HG03066 (cell line): ENCODE data around the gene CELA2B.
"Not testable (repeated sequence)": the region's sequence is repeated elsewhere in the genome, so short reads cannot be mapped to it uniquely, and the experiment has no call there.

Source experiments
- ATAC-seq: cut with Tn5 transposase; IDR thresholded peaks from one replicate; pipeline ENCODE4 v1.9.1; 2021; ENCODE audit warnings: low read depth; ENCODE audit not compliant: unreplicated experiment

The CELA2B gene

GRCh38 chr1:15444468-15445389, 31.2 kb upstream of the CELA2B start:
- no peak for ATAC-seq

DNA sequence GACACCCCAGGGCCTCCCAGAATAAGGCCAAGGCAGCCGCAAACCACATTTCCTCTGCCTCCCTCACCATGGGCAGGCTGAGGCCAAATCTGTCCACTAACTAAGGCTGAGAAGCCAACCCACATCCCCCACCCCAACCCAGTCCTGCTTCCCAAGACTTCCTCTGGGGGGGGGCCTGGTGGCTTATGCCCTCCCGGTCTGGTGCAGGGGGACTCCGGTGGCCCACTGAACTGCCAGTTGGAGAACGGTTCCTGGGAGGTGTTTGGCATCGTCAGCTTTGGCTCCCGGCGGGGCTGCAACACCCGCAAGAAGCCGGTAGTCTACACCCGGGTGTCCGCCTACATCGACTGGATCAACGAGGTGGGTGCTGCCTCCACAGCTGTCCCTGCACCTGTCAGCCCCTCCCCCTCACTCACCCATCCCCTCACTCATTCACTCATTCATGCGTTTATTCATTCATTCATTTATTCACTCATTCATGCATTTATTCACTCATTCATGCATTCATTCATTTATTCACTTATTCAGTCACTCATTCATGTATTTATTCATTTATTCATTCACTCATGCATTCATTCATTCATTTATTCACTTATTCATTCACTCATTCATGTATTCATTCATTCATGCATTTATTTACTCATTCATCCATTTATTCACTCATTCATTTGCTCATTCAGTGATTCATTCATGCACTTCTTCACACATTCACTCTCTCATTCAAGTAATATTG, 30.3 kb upstream of the CELA2B start:
- ATAC-seq = no peak

GRCh38 chr1:15446212-15446611, 29.7 kb upstream of the CELA2B start:
- ATAC-seq = no peak

GRCh38 chr1:15448877-15449462, 26.9 kb upstream of the CELA2B start:
- ATAC-seq = no peak

DNA sequence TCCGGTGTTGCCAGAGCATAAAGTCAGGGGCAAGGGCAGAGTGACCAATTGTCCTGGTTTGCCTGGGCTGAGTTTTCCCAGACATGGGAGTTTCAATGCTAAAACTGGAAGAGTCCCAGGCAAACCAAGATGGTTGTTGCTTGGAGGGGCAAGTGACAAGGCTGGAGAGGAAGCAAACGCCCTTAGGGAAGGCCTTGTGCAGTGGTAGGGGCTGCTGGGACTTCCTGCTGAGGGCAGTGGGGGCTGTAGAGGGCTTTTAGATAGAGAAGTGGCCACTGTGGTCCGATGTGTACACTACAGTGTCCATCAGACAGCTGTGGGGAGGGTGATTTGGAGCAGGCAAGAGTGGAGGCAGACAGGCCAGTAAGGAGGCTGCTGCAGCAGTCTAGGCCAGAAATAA, 26.3 kb upstream of the CELA2B start:
- no peak for ATAC-seq

DNA sequence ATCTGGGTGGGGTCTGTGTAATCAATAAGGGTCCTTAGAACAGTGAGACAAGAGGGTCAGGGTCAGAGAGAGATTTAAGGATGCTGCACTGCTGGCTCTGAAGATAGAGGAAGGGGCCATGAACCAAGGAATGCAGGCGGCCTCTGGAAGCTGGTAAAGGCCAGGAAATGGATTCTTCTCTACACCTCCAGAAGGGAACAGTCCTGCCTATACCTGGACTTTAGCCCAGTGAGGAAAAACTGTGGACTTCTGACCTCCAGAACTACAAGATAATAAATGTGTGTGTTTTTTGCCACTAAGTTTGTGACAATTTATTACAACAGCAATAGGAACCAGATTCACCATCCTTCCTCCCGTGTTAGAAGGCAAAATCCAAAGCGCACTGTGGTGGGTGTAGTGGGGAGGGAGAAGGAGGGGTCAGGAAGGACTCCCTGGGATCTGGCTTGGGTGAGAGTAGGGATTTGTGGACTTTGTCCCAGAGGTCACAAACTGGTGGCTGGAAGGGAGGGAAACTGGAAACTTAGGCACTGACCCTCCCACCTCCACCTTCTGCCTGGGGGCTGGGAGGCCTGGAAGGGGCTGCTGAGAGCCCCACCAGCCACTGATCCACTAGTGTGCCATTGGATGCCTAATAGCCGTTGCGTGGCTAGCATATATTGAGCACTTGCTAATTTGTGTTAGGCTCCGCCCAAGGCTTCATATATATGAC, 24.7 kb upstream of the CELA2B start:
- no peak for ATAC-seq

DNA sequence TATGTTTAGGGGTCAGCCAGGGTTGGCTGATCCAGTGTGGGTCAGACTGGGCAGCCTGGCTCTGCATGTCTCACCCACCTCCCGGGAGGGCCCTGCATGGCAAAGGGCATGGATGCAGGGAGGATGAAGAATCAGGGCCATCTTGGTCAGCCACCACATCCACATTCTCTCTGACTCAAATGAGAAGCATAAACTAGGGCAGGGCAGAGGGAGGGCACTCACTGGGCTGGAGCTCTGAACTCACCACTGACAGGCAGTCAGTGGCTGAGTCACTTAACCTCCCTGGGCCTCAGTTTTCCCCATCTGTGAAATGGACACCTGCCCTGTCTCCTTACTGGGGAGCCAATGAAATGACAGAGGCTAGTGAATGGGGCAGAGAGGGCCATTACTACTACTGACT, 23.7 kb upstream of the CELA2B start:
- no peak for ATAC-seq

DNA sequence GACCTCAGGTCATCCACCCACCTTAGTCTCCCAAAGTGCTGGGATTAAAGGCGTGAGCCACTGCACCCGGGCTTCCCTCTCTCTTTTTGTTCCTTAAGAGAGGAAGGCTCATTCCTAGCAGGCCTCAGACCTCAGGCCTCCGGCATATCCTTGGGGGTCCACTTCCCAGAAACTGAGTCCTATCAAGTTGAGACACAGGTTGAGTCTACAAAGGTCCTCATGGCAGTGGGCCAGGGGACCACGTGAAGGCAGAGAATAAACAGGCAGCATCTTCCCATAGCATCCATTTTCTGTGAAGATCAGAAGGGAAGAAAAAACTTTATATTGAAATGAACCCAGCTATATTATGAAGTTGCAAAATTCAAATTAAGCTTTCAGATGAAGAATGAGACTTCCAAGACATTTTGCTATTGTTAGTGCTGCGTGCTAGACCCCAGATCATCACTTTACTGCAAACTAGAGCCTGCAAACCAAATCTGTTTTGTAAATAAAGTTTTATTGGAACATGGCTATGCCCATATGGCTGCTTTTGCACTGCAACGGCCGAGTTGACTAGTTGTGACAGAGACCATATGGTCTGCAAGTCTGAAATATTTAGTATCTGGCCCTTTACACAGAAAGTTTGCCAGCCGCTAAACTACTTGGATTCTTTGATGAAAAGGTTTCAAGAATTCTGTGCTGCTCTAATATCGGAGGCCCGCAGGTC, 22.9 kb upstream of the CELA2B start:
- ATAC-seq = no peak

DNA sequence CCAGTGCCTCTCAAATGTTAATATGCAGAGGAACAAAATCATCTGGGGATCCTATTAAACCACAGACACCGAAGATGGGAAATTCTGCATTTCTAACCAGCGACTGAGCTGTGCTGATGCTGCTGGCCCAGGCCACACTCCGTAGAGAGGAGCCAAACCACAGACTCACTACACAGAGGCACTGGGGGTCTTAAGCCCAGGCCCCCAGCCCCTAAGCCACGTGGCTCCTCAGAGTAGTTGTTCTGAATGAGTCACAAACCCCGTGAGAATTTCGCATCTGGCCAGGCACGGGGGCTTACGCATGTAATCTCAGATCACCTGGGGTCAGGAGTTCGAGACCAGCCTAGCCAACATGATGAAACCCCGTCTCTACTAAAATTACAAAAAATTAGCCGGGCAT, 22.2 kb upstream of the CELA2B start:
- ATAC-seq = no peak

DNA sequence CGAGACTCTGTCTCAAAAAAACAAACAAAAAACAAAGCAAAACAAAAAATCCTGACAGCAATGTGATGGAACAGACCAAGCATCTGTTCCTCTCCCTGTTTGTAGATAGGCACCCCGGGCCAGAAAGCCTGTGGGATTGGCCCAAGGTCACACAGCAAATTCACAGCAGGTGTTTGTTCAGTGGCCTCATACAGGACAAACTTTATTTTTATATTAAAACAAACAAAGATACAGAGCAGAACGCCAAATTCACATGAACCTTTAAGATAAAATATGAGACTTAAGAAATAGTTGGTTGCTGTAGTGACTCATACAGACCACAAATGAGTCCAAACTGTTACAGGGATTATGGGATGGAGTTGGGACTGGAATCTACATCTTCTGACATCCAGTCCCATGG, 21.6 kb upstream of the CELA2B start:
- no peak for ATAC-seq

DNA sequence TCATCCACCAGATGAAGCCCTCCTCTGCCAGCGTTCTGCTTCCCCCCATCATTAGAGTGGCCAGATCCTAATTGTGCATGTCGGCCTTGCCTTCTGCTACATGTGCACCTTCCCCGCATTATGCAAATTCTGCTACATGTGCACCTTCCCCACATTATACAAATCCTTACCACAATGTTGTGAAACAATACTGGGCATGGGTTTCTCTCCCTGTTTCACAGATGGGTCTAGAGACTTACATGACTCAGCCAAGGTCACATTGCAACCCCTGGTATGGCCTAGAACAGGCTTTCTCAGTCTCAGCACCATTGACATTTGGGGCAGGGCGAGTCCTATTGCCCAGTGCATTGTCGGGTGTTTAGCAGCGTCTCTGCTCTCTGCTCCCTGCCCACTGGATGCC, 20.4 kb upstream of the CELA2B start:
- no peak for ATAC-seq

DNA sequence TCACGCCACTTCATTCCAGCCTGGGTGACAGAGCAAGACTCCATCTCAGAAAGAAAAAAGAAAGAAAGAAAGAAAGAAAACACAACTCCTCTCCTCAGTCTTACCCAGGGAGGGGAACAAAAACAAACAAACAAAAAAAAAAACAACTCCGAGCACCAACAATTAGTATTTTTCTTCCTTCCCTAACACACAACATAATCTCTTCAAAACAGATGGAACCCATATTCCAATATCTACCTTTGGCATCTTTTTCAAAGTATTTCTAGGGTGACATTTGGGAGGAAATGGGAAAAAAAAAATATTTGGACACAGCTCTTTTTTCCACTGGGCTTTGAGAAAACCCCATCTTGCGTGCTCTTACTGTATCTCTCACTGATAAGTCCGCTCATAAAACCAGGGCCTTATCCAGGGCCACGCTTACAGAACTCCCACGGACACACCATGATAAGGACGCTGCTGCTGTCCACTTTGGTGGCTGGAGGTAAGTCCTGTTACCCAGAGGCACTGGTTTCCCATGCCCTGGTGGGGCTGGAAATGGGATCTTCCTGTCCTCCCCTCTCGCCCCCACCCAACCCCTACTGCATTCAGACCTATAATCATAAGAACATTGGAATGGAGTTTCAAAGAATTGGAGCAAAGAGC, 19.5 kb upstream of the CELA2B start, which contains the start of gene CELA2A:
CELA2A (plus strand) TSS at position 420 of the 642 bp plus-strand sequence; CDS start at position 442, 22 bp downstream.
- no peak for ATAC-seq

DNA sequence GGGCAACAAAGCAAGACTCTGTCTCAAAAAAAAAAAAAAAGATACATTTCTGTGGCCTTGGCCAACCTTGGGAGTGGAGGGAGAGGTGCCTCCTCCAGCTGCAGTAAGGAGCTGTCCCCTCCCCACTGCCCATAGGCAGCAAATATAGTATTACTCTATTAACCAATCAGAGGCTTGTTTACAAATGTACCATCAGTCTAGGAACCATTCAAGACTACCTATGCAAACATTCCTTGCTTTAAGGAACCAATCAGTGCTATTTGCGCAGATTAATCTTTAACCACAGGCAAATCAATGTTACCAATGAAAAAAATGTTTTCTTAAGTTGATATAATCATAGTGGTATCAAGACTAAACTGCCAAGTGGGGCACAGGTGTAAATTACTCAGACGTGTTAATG, 18.3 kb upstream of the CELA2B start:
- ATAC-seq = no peak

GRCh38 chr1:15458388-15458787, 17.5 kb upstream of the CELA2B start:
- ATAC-seq = not testable (repeated sequence)

DNA sequence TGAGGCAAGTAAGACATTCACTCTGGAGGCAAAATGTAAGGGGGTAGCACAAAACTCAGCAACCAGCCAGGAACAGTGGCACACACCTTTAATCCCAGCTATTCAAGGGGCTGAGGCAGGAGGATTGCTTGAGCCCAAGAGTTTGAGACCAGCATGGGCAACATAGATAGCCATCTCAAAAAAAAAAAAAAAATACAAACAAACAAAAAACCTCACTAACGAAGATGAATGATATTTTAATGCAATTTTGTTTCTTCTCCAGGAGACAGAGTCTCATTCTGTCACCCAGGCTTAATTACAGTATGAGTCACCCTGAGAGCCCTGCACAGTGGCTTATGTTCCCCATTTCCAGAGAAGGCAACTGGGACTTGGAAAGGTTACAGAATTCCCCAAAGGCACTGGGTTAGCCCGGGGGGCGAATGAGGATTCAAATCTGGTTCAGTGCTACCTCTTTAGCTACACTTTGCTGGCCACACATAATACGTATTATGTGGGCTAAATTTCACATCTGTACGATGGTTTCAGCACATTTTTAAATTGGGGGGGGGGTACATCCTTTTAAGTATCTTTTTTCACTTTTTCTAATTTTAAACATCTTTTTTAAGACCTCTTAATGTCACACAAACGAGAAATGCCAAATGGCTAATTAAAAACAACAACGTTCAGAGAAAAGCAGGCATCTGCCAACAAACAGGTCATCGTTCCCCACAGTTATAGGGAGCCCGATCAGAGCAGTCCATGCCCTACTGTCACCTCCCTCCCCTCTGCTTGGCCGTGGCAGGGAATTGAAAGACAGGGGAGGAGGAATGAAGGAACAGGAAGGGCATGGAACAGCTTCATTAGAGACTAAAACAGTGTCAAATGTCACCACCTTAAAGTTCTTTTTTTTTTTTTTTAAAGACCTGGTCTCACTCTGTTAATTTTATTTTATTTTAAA, 15.9 kb upstream of the CELA2B start:
- no peak for ATAC-seq

GRCh38 chr1:15460708-15461095, 15.2 kb upstream of the CELA2B start:
- no peak for ATAC-seq

DNA sequence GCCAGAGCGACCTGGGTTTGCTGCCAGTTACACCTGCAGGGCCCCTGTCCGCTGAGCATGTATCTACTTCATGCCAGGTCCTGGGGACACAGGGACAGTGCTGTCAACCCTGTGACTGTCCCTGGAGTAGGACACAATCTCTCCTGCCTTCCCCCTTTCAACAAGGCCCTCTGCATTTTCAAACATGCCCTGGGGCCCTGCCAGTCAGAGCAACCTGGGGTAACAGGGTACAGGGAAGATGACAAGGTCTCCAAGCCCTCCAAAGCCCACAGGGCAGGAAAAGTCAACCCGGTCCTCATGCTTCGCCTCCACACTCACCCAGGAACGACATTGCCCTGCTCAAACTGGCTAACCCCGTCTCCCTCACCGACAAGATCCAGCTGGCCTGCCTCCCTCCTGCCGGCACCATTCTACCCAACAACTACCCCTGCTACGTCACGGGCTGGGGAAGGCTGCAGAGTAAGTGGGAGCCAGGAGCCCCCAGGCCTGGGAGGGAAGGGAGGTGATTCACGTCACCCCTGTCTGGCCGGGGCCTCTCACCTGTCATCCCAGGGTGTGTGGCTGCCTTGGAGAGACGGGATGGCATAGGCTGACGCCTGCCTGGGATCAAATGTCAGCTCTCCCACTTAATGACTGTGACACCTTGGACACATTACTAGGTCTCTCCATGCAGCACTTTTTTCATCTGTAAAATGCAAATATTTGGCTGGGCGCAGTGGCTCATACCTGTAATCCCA, 12.7 kb upstream of the CELA2B start:
- ATAC-seq = not testable (repeated sequence)

- ATAC-seq = not testable (repeated sequence)
Measured at GRCh38 chr1:15463926-15464322, 12.0 kb upstream of the CELA2B start.
